ENCODE data around the gene P4HA2. TPM values are rescaled to one million over a fixed set of nuclear protein-coding genes. Genes with fewer than 3 reads are reported as not detected.

The P4HA2 gene
- total and polyA plus RNA-seq, 2 of the 8 experiments (the other 6 are each of a cell fraction or from before 2014, with no cell fraction given): 7.4 to 9.3 TPM

DNA sequence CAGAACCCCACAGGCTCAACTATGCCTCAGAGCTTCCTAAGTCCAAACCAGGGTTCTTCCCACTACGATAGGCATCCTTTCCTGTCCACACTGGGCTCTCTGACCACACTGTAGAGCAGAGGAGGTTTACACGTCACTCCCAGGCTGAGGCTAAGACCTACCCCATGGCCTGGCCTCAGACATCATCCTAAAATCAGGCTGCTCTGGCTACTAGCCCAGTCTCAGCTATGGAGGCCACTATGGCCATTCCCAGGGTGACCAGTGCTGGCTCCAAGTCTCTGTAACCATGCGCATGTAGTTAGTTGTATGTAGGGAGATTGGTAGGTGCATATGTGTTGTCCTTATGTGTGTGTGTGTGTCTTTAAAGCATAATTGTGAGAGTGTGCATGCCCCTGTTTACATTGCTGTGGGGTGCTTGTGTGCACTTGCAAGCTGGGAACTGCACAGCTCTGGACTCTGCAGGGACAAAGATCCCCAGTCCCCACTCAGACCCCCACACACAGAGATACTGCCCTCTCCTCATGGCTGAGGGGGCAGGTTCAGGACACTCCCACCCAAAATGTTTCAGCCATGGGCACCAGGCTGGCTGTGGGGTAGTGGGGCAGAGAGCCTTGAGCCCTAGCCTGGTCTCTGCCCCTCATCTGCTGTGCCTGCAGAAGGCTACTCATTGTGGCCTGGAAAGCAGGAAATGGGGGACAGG lies 42.1 kb upstream of the P4HA2 start (continued):
- TF ChIP-seq RAD21 (IDR thresholded peaks at IDR 0.05 in 1 of 2, conservative IDR thresholded peaks at IDR 0.05 in 1 of 2; ENCODE audit: low read depth in 2 of 2, low read length in 2 of 2): no peak
- TF ChIP-seq, protein P1, sequence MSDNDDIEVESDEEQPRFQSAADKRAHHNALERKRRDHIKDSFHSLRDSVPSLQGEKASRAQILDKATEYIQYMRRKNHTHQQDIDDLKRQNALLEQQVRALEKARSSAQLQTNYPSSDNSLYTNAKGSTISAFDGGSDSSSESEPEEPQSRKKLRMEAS (IDR thresholded peaks at IDR 0.05): no peak
- no peak for TF ChIP-seq SIN3A (conservative IDR thresholded peaks at IDR 0.05 in 1 of 2, IDR thresholded peaks at IDR 0.05 in 1 of 2; ENCODE audit: low read depth in 1 of 2, low read length in 2 of 2)

All from H1 (cell line).